Trophoblast cell (in vitro differentiated cells and primary cell): ENCODE measurements around the gene ROCK2.

Experiments used
- DNase-seq, 2 donors: peaks; one replicate each; pipeline ENCODE4 v3.0.0-alpha.2; 2016
- H2AFZ ChIP-seq: 2 replicates; pipeline ENCODE4 v1.6.1; 2013; ENCODE audit warnings: low read length, moderate library complexity, mild to moderate bottlenecking; ENCODE audit not compliant: insufficient read depth, poor library complexity
- H2AK5ac ChIP-seq: 2 replicates; pipeline ENCODE4 v1.6.1; 2013; ENCODE audit warnings: mild to moderate bottlenecking, low read length
- H2BK120ac ChIP-seq: 2 replicates; pipeline ENCODE4 v1.6.1; 2013; ENCODE audit warnings: low read length, mild to moderate bottlenecking, moderate library complexity; ENCODE audit not compliant: insufficient read depth, poor library complexity
- H2BK12ac ChIP-seq: 2 replicates; pipeline ENCODE4 v1.6.1; 2013; ENCODE audit warnings: mild to moderate bottlenecking, low read length, moderate library complexity
- H2BK5ac ChIP-seq: 2 replicates; pipeline ENCODE4 v1.6.1; 2013; ENCODE audit warnings: low read length, low read depth, moderate library complexity, mild to moderate bottlenecking; ENCODE audit not compliant: poor library complexity
- H3K14ac ChIP-seq: 2 replicates; pipeline ENCODE4 v1.6.1; 2013; ENCODE audit warnings: mild to moderate bottlenecking, low read length
- H3K18ac ChIP-seq: 2 replicates; pipeline ENCODE4 v1.6.1; 2013; ENCODE audit warnings: mild to moderate bottlenecking, low read length
- H3K23ac ChIP-seq: 2 replicates; pipeline ENCODE4 v1.6.1; 2013; ENCODE audit warnings: low read length
- H3K27ac ChIP-seq: 2 replicates; pipeline ENCODE4 v1.5.1; 2013; ENCODE audit warnings: low read depth, mild to moderate bottlenecking, inconsistent platforms, low read length, moderate library complexity
- H3K27me3 ChIP-seq: 2 replicates; pipeline ENCODE4 v1.6.1; 2013; ENCODE audit warnings: inconsistent platforms, mild to moderate bottlenecking, low read length, moderate library complexity; ENCODE audit not compliant: insufficient read depth
- H3K36me3 ChIP-seq, 2 experiments: 1 replicate in 1 of 2; 2 replicates in 1 of 2; pipeline ENCODE4 v1.6.1; 2013; ENCODE audit warnings: low read length in 2 of 2, mild to moderate bottlenecking in 2 of 2, moderate library complexity in 1 of 2; ENCODE audit not compliant: insufficient read depth in 2 of 2, control insufficient read depth in 1 of 2
- H3K4ac ChIP-seq: 2 replicates; pipeline ENCODE4 v1.6.1; 2013; ENCODE audit warnings: low read depth, mild to moderate bottlenecking, low read length, moderate library complexity
- H3K4me1 ChIP-seq, 2 experiments: 1 replicate in 1 of 2; 2 replicates in 1 of 2; pipeline ENCODE4 v1.6.1; 2013; ENCODE audit warnings: low read length in 2 of 2, mild to moderate bottlenecking in 2 of 2, moderate library complexity in 1 of 2; ENCODE audit not compliant: insufficient read depth in 2 of 2, control insufficient read depth in 1 of 2
- H3K4me2 ChIP-seq: 2 replicates; pipeline ENCODE4 v1.6.1; 2013; ENCODE audit warnings: inconsistent platforms, mild to moderate bottlenecking, low read length, moderate library complexity
- H3K4me3 ChIP-seq: 2 replicates; pipeline ENCODE4 v1.5.1; 2013; ENCODE audit warnings: mild to moderate bottlenecking, low read depth, low read length, inconsistent platforms
- H3K79me1 ChIP-seq: one replicate; pipeline ENCODE4 v1.6.1; 2013; ENCODE audit warnings: low read length
- H3K79me2 ChIP-seq: 2 replicates; pipeline ENCODE4 v1.6.1; 2013; ENCODE audit warnings: low read length, mild to moderate bottlenecking; ENCODE audit not compliant: control insufficient read depth, insufficient read depth, poor library complexity
- H3K9ac ChIP-seq: 2 replicates; pipeline ENCODE4 v1.6.1; 2013; ENCODE audit warnings: mild to moderate bottlenecking, low read length
- H3K9me3 ChIP-seq: 2 replicates; pipeline ENCODE4 v1.6.1; 2013; ENCODE audit warnings: low read depth, mild to moderate bottlenecking, control low read depth, inconsistent platforms, low read length; ENCODE audit not compliant: insufficient read depth
- H4K12ac ChIP-seq: 2 replicates; pipeline ENCODE4 v1.6.1; 2013; ENCODE audit warnings: low read depth, mild to moderate bottlenecking, low read length, moderate library complexity
- H4K8ac ChIP-seq: 2 replicates; pipeline ENCODE4 v1.6.1; 2013; ENCODE audit warnings: low read depth, mild to moderate bottlenecking, low read length, moderate library complexity
- H4K91ac ChIP-seq: one replicate; pipeline ENCODE4 v1.6.1; 2013; ENCODE audit warnings: low read depth, mild to moderate bottlenecking, low read length, moderate library complexity
- WGBS: extraction: QIAGEN DNeasy Blood & Tissue Kit; methylation state at CpG from one replicate; pipeline ENCODE4 v1.1.7; 2013; ENCODE audit warnings: missing lambda C conversion rate; ENCODE audit not compliant: insufficient read length, insufficient coverage; ENCODE audit errors: extremely low coverage; 5-methylcytosine and 5-hydroxymethylcytosine counted together

The ROCK2 gene

DNA sequence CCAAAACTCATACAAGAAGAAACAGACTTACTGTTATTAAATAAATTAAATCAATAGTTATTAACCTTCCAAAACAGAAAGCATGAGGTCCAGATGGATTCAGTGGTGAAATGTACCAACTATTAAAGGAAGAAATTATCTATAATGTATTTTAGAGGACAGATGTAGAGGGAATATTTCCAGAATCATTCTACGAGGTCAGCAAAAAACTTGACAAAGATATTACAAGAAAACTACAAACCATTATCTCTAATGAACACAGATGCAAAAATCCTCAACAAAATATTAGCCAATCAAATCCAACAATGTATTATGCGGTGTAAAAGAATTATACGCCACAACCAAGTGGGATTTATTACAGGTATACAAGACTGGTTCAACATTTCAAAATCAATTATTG is 63.7 kb downstream of the ROCK2 start:
- H3K36me3 ChIP-seq: peaks cover 6 to 8% of the 10 kb centered on the region in 2 experiments
- no peak overlapping the region for H4K91ac ChIP-seq
- H3K4me3 ChIP-seq: no peak overlapping the region
- no peaks in the 10 kb centered on the region for H3K9me3 ChIP-seq
- H2BK120ac ChIP-seq: no peak overlapping the region
- no peak for DNase-seq
- H3K18ac ChIP-seq: no peak overlapping the region
- no peaks in the 10 kb centered on the region for H3K27me3 ChIP-seq
- no peak overlapping the region for H2AFZ ChIP-seq
- H3K27ac ChIP-seq: no peak overlapping the region
- WGBS: no CpG with 5 or more reads among the region's 3 CpGs
- no peak overlapping the region for H2BK12ac ChIP-seq
- no peak overlapping the region for H2BK5ac ChIP-seq
- H3K4me1 ChIP-seq: no peaks in the 10 kb centered on the region
- H3K4ac ChIP-seq: no peak overlapping the region
- no peak overlapping the region for H3K14ac ChIP-seq
- no peak overlapping the region for H4K8ac ChIP-seq
- H3K79me1 ChIP-seq: no peaks in the 10 kb centered on the region
- H4K12ac ChIP-seq: no peak overlapping the region
- H3K9ac ChIP-seq: no peak overlapping the region
- no peak overlapping the region for H3K4me2 ChIP-seq
- no peak overlapping the region for H2AK5ac ChIP-seq
- H3K23ac ChIP-seq: no peak overlapping the region
- no peaks in the 10 kb centered on the region for H3K79me2 ChIP-seq

DNA sequence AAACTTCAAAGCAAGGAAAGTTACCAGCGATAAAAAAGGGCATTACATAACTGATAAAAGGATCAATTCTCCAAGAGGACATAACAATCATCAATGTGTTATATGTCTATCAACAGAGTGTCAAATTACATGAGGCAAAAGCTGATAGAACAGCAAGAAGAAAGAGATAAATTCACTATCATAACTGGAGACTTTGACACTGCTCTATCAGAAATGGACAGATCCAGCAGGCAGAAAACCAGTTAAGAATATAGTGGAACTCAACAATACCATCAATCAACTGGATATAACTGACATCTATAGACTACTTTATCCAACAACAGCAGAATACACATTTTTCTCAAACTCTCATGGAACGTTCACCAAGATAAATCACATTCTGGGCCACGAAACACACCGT is 65.0 kb downstream of the ROCK2 start:
- no peak for DNase-seq
- no peak overlapping the region for H4K8ac ChIP-seq
- no peak overlapping the region for H3K18ac ChIP-seq
- no peak overlapping the region for H2AK5ac ChIP-seq
- H4K91ac ChIP-seq: no peak overlapping the region
- no peaks in the 10 kb centered on the region for H3K79me1 ChIP-seq
- no peak overlapping the region for H3K23ac ChIP-seq
- WGBS: no CpG with 5 or more reads among the region's 4 CpGs
- H3K27me3 ChIP-seq: no peaks in the 10 kb centered on the region
- H3K9ac ChIP-seq: no peak overlapping the region
- no peaks in the 10 kb centered on the region for H3K9me3 ChIP-seq
- H3K14ac ChIP-seq: no peak overlapping the region
- H3K4me1 ChIP-seq: no peaks in the 10 kb centered on the region
- no peak overlapping the region for H2BK12ac ChIP-seq
- no peak overlapping the region for H2BK5ac ChIP-seq
- no peak overlapping the region for H3K4me3 ChIP-seq
- H4K12ac ChIP-seq: no peak overlapping the region
- no peak overlapping the region for H3K27ac ChIP-seq
- H3K4ac ChIP-seq: no peak overlapping the region
- H3K36me3 ChIP-seq: peaks cover 4 to 5% of the 10 kb centered on the region in 2 experiments
- H2AFZ ChIP-seq: no peak overlapping the region
- H3K79me2 ChIP-seq: no peaks in the 10 kb centered on the region
- H3K4me2 ChIP-seq: no peak overlapping the region
- H2BK120ac ChIP-seq: no peak overlapping the region

DNA sequence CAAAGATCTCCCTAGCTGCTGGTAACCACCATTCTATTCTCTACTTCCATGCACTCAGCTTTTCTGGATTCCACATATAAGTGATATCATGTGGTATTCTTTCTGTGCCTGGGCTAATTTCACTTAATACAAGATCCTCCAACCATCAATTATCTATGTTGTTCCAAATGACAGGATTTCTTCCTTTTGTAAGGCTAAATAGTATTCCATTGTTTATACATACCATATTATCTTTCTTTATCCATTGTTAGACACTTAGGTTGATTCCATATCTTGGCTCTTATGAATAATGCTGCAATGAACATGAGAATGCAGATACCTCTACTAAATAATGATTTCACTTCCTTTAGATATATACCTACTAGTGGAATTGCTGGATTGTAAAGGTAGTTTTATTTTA is 66.2 kb downstream of the ROCK2 start:
- no peak for DNase-seq
- H3K23ac ChIP-seq: no peak overlapping the region
- no peaks in the 10 kb centered on the region for H3K9me3 ChIP-seq
- no peak overlapping the region for H2AFZ ChIP-seq
- H3K79me1 ChIP-seq: no peaks in the 10 kb centered on the region
- no peak overlapping the region for H2AK5ac ChIP-seq
- H3K36me3 ChIP-seq: peaks cover 1 to 5% of the 10 kb centered on the region in 2 experiments
- no peak overlapping the region for H3K4ac ChIP-seq
- H4K12ac ChIP-seq: no peak overlapping the region
- no peak overlapping the region for H3K9ac ChIP-seq
- H4K91ac ChIP-seq: no peak overlapping the region
- no peak overlapping the region for H2BK12ac ChIP-seq
- no peak overlapping the region for H3K27ac ChIP-seq
- no peak overlapping the region for H3K18ac ChIP-seq
- no peaks in the 10 kb centered on the region for H3K79me2 ChIP-seq
- no peaks in the 10 kb centered on the region for H3K4me1 ChIP-seq
- no peaks in the 10 kb centered on the region for H3K27me3 ChIP-seq
- H3K14ac ChIP-seq: no peak overlapping the region
- no peak overlapping the region for H3K4me3 ChIP-seq
- H2BK120ac ChIP-seq: no peak overlapping the region
- H3K4me2 ChIP-seq: no peak overlapping the region
- no peak overlapping the region for H4K8ac ChIP-seq
- no peak overlapping the region for H2BK5ac ChIP-seq

DNA sequence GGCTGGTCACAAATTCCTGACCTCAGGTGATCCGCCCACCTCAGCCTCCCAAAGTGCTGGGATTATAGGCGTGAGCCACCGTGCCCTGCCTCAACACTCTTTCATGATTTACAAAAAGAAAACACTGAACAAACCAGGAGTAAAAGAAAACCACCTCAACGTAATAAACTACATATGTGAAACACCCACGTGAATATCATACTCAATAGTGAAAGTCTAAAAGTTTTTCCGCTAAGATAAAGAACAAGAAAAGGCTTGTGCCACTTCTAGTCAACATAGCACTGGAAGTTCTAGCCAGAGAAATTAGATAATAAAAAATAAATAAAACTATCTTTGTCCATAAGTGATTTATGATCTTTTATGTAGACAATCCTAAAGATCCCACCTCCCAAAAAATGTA is 68.5 kb downstream of the ROCK2 start:
- no peak overlapping the region for H4K8ac ChIP-seq
- H3K4me2 ChIP-seq: no peak overlapping the region
- H3K27ac ChIP-seq: no peak overlapping the region
- H2BK120ac ChIP-seq: no peak overlapping the region
- no peaks in the 10 kb centered on the region for H3K79me1 ChIP-seq
- H3K18ac ChIP-seq: no peak overlapping the region
- H3K23ac ChIP-seq: no peak overlapping the region
- no peak overlapping the region for H2AFZ ChIP-seq
- no peak for DNase-seq
- H2AK5ac ChIP-seq: no peak overlapping the region
- H4K91ac ChIP-seq: no peak overlapping the region
- H3K4me1 ChIP-seq: no peaks in the 10 kb centered on the region
- no peak overlapping the region for H3K4ac ChIP-seq
- H3K4me3 ChIP-seq: no peak overlapping the region
- H4K12ac ChIP-seq: no peak overlapping the region
- no CpG with 5 or more reads among the region's 6 CpGs for WGBS
- H3K9me3 ChIP-seq: no peaks in the 10 kb centered on the region
- H3K14ac ChIP-seq: no peak overlapping the region
- H3K9ac ChIP-seq: no peak overlapping the region
- H3K36me3 ChIP-seq: peaks cover 2 to 5% of the 10 kb centered on the region in 2 experiments
- H3K27me3 ChIP-seq: no peaks in the 10 kb centered on the region
- H2BK12ac ChIP-seq: no peak overlapping the region
- H3K79me2 ChIP-seq: no peaks in the 10 kb centered on the region
- no peak overlapping the region for H2BK5ac ChIP-seq
